Posterior vena cava (tissue), 2 donors: ENCODE results near the gene CENPP. TPM values are rescaled to one million over a fixed set of nuclear protein-coding genes. Genes with fewer than 3 reads are reported as not detected.

Experiments
- DNase-seq: peaks from one replicate; pipeline ENCODE4 v3.0.0-alpha.2; 2020; ENCODE audit warnings: low spot score
- intact Hi-C, 2 donors: fragments of 100-400 bp; cut with DNase I; formaldehyde crosslinking; loops; one replicate each; pipeline versions ENCODE4 v1.14.1 to v1.14.2; 2022 to 2023
- total RNA-seq, 2 donors: library from RNA; stranded (reverse); fragmentation: NEBNext Ultra II Directional; extraction: Animal tissue kit (Norgen Biotek cat#: 25700); gene quantifications; one replicate each; pipeline ENCODE4 v1.2.1, GENCODE V29; 2021
- donor health status: DM: yes; HTN: yes; CAD: no.
- donor health status: DM: yes; HTN: yes; CAD: no.

Gene CENPP
- total RNA-seq, 2 donors from 2014 or later: 3.5 to 4.5 TPM

DNA sequence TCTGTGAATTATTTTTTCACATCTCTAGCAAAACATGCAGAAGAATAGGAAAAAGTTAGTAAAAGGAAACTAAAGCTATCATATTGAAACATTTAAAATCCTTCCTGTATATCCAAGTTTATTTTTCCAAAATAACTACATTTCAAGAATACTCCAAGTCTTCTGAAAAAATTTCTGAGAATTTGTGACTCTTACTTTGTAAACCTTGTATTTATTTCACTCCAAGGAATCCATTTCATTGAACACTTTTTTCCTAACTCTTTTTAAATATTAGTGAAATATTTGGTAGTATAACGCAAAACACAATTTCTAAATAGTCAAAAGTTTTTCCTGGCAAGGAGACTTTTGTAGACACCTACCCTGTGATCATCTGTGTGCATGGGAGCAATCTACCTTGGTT lies 190.8 kb downstream of the CENPP start:
- no peak for DNase-seq
- intact Hi-C loops: no loop called here

DNA sequence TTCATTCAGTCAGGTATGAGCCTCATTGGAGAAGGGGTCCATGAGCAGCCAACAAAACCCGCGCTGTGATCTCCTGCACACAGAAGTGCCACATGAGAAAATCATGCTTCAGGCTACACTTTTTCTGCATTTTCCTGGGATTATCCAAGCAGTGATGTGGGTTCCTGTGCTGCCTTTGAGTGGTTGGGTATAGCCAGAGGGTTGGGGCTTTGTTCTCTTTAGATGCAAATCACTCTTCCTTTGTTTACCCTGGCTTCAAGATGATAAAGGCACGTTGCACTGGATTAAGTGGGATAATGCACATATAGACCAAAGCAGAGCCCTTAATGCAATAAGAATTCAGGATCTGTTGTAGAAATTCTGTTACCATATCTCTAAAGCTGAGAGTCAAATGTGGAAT lies 191.3 kb downstream of the CENPP start:
- intact Hi-C loops: no loop called here
- no peak for DNase-seq

DNA sequence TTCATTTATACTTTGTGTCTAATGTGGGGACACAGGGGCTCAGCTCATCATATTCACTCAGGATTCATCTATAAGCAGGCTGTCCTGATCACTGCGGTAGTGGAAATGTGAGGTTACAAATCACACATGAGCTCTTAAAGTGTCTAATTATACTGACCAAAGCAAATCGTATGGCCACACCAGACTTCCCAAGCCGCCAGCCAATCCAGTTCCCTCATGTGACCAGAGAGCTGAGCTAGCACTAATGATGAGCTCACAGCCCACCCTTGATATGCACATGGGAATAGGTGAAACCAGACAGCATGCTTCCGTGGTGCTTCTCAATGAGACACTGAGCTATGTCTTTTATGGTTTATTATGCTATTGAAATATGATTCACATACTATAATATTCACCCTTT lies 192.4 kb downstream of the CENPP start:
- intact Hi-C loops: no loop called here
- no peak for DNase-seq

DNA sequence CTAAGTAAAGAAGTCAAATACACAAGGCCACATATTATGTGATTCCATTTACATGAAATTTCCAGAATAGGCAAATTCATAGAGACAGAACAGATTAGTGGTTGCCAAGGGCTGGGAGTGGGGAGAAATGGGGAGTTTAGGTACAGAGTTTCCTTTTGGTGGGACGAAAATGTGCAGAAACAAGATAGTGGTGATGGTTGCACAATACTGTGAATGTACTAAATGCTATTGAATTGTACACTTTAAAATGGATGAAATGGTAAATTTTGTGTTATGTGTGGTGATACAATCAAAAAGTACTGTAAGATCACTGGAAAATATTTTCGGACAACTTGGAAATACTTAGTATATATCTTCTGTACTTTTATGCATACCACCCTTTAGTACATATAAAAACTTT lies 195.1 kb downstream of the CENPP start:
- intact Hi-C loops: no loop called here
- DNase-seq: no peak

DNA sequence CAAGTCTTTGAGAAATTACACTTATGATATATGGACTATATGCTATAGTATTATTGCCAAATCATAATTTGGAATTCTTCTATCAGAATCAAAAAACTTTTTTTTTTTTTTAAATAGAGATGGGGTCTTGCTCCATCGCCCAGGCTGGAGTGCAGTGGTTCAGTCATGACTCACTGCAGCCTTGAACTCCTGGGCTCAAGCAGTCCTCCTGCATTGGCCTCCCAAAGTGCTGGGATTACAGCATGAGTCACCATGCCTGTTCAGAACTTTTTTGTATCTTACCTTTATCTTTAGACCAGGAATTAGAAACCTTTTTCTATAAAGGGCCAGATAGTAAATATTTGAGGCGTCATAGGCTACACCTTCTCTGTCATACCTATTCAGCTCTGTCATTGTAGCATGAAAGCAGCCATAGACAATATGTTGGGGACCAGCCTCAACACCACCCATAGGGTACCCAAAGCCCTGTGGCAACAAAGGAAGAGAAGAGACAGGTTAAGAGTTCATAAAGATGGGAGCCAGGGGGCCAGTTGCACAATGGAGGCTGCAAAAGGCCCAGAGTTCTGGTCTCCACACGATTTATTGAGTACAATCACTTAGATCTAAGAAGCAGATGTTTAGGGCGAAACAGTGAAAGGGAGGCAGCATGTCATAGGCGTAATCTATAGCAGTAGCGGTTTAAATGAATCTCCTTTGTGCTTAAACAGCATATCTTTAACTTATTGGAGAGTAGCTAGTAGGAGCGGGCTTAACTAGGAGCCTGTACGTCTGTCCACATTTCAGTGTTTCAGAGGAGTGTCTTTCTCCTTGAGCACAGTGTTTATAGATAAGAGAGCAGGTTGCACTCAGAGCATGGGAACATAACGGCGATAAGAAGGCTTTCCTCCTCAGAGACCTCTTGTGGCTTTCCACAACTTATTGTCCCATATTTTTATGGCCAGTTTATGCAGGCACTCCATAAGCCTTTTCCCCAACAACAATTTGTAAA lies 197.5 kb downstream of the CENPP start:
- no peak for DNase-seq
- intact Hi-C loops: no loop called here

DNA sequence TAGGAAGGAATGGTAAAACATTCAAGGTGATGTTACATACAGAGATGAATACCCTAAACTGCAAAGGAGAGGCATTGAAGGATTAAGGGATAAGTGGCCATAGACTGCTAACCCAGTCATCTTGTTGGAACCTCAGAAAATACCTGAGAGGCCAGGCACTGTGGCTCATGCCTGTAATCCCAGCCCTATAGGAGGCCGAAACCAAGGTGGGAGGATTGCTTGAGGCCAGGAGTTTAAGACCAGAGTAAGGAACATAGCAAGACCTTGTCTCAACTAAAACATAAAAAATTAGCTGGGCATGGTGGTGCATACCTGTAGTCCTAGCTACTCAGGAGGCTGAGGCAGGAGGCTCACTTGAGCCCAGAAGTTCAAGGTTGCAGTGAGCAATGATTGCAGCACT lies 199.1 kb downstream of the CENPP start:
- no peak for DNase-seq
- intact Hi-C loops: no loop called here

DNA sequence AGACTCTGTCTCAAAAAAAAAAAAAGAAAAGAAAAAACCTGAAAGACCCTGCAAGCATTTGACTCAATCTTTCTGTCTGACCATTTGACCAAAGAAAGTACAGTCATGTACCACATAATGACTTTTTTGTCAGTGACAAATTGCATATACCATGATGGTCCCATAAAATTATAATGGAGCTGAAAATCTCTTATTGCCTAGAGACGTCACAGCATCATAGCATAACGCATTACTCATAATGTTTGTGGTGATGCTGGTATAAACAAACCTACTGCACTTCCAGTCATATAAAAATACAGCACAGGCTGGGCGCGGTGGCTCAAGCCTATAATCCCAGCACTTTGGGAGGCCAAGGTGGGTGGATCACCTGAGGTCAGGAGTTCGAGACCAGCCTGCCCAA lies 199.6 kb downstream of the CENPP start:
- intact Hi-C loops: no loop called here
- no peak for DNase-seq

DNA sequence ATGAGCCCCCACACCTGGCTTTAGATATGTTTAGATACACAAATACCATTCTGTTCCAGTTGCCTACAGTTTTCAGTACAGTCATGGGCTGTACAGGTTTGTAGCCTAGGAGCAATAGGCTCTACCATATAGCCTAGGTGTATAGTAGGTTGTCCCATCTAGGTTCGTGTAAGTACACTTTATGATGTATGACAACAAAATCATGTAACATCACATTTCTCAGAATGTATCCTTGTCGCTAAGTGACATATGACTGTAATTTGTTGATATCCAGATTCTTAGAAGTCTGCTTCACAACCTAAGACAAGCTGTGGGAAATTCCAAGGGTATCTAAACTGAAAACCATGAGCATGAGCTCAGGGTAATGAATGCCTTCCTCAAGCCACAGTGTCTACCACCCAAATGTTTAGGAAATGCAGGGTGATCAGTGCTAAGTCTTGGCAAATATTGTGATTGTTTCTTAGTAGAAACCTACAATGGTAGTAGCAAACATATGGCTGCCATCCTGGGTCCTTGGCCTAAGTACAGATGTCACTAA lies 201.6 kb downstream of the CENPP start:
- no peak for DNase-seq
- intact Hi-C loops: no loop called here

DNA sequence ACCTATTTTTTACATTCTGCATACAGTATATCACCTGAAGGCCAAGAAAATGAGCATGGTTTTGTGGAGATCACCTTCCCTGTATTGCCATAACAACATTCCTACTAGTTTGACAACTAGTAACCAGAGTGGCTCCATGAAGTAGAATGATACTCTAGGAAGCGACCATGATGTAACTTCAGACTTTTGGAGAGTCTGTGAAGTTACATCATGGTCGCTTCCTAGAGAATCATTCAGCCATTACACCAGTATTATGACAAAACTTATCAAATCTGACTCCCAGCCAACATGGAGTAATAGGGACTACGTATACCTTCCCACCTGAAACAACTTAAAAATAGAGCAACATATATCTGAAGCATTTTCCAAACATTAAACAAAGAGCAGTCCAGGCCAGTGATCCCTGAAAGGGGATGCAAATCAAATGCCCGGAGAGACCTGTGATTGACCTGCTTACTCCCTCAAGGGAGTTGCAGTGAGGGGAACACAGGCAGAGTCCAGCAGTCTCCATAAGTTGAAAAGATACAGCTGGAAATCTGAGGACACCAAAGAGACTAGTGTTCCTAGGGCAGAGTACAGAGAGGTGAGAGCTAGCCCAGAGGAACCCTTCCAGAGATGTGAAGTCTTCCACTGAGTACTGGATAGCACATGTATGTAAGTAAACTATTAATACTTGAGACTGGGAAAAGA lies 202.2 kb downstream of the CENPP start:
- no peak for DNase-seq
- intact Hi-C loops: no loop called here

DNA sequence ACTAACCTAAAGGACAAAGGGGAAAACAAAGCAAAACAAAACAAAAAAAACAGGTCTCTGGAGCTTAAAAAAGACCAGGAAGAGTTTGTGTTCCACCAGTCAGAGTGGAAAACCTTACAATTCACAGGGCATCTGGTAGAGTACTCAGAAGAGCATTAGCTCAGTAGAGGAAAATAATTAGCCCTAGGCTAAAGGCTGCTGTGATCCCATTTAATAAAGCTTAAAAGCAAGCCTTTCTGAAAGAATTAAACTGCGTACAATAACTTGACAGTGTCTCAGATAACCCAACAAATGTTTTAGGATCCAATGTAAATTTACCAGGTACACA lies 202.7 kb downstream of the CENPP start:
- DNase-seq: no peak
- intact Hi-C loops: no loop called here

DNA sequence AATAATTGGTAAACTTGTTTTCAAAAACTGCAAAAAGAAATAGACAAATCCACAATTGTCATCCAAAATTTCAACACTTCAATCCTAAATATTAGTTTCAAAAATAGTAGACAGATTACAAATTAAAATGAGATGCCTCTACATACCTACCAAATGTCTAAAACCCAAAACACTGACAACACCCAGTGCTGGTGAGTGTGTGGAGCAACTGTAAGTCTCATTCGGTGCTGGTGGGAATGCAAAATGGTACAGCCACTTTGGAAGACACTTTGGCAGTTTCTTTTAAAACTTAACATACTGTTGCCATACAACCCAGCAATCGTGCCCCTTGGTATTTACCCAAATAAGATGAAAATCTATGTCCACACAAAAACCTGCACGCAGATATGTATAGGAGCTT lies 203.4 kb downstream of the CENPP start:
- intact Hi-C loops: no loop called here
- DNase-seq: no peak

DNA sequence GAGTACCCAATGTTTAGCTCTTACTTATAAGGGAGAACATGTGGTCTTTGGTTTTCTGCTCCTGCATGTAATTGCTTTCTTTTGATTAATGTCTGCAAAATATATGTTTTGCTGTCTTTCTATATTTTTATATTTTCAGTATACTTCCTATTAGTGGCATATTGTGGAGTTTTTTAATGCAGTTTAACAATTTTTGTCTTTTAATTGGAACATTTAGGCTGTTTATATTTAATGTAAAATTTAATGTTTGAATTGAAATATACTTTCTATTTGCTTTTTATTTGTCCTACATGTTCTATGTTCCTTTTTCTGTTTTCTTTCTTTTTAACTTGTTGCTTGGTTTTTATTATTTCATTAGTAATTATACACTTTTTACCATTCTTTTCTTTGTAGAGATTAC lies 205.1 kb downstream of the CENPP start:
- intact Hi-C loops: no loop called here
- DNase-seq: no peak

DNA sequence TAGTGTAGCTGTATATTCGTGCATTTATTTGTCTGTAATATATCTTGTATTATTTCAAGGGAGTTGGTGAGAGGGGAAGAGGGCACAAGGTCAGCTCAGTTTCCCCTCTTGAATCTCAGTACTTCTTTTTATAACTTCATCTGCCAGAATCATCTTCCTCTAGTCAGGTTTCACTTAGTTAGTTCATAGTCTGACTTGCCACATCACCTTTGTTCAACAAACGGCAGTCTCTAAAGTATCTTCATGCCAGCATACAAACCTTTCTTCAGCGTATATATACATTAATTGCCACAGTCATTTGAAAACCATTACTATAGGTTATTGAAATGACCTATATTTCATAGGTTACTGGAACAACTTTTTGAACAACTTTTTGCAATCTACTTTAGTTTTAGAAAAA lies 208.5 kb downstream of the CENPP start:
- intact Hi-C loops: no loop called here

DNA sequence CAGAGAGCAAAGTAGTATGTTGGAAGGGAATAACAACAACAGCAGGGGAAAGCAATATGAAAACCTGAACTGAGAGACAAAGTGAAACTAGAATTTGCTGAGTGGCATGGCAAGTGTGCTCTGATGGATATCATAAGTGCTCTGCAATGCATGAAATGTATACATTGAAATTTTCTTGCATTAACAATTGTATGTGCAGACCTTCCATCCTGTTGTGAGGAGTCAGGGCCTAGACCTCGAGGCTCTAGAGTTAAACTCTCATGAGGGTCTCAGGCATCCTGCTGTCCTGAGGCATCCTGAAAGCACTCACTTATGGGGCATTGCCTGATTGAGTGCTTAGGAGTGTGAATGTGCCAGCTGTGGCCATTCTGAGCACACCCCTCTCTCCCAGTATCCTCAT lies 208.9 kb downstream of the CENPP start:
- intact Hi-C loops: no loop called here
- DNase-seq: no peak

More for the DNA sequence above, 208.5 kb downstream of the CENPP start:
- DNase-seq: no peak

DNA sequence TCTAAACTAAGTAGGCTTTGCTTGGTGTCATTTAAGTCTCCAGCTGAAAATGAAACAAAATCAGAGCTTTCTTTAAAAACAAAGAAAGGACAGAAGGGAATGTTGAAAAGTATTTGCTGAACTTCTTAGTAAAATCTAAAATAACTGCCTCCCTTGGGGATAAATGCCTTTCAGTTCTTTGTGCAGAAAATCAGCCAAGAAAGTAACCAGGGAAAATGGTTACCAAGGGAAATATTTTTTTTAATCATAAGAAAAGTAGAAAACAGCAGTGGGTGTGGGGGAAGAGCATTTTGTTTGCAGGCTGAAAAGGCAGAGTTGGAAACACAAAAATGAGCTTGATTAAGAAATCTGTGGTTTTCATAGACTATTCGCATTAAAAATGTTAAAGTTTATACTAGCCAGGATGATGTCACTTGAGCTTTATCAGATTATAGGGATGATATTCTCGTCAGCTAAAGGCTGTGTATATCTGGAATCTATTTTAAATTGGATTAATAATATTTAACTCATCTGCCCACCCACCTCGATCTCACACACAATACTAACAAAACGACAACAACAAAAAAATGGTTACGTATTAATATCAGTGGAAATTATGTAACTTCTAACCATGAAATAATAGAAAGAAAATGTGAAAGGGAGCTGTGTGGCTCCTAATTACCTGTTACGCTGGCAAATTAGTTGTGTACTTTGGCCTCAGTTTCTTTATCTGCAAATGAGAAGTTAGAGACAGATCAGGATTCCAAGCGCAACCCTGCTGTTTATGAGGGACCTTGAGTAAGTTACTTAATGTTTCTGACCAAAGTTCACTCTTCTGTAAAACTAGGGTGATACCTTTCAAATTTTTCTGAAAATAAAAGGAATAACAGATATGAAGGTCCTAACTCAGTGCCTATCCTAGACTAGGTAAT lies 210.4 kb downstream of the CENPP start, which contains the start of gene ECM2:
ECM2 (minus strand) TSS at position 51 of the 911 bp plus-strand sequence. CDS start 13,124 bp downstream, outside the sequence.
- intact Hi-C loops: no loop called here
- no peak for DNase-seq

DNA sequence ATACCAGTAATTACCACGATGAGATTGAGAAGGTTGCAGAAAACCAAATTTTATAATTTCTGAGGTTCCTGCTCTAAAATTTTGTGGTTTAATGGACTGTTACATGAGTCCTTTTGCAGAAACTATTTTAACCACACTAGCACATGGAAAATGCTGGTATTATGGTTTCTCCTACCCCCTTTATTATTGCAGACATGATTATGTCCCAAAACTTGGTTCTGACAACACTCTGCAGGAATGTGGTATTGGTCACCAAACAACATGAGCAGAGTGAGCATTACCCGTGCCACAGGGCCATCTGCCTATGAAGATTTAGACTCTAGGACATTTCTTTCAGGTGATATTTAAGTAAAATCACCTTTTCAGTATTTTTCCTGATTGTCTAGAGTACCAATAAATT lies 212.8 kb downstream of the CENPP start:
- intact Hi-C loops: no loop called here
- no peak for DNase-seq

DNA sequence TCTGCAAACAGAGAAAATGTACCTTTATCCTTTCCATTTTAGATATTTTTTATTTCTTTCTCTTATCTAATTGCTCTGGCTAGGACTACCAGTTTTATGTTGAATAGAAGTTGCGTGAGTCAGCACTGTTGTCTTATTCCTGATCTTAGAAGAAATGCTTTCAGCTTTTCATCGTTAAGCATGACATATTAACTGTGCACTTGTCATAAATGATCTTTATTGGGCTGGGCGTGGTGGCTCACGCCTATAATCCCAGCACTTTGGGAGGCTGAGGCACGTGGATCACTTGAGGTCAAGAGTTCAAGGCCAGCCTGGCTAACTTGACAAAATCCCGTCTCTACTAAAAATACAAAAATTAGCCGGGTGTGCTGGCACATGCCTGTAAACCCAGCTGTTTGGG lies 218.2 kb downstream of the CENPP start:
- intact Hi-C loops: no loop called here
- DNase-seq: no peak

DNA sequence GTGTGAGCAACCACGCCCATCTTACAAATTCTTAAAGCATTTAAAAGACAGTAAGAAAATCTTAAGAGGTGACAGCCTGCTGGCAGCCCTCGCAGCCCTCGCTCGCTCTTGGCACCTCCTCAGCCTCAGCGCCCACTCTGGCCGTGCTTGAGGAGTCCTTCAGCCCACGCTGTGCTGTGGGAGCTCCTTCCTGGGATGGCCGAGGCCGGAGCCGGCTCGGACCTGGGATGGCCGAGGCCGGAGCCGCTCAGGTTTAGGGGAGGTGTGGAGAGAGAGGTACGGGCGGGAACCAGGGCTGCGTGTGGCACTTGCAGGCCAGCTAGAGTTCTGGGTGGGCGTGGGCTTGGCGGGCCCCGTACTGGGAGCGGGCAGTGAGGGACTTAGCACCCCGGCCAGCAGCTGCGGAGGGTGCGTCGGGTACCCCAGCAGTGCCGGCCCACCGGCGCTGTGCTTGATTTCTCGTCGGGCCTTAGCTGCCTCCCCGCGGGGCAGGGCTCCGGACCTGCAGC lies 219.3 kb downstream of the CENPP start:
- no peak for DNase-seq
- intact Hi-C loops: no loop called here

DNA sequence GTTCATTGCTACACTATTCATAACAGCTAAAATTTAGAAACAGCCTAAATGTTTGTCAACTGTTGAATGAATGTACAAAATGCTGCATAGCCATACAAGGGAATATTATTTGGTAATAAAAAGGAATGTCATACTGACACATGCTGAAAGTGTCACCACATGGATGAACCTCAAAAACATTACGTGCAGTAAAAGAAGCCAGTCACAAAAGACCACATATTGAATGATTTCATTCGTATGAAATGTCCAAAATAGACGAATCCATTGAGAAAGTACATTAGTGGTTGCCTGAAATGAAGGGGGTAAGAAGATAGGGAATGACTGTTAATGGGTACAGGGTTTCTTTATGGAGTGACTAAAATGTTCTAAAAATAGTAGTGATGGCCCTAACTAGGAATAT lies 221.6 kb downstream of the CENPP start:
- no peak for DNase-seq
- intact Hi-C loops: no loop called here
